GM19351 (cell line): ENCODE measurements around the gene PHF5A.
"Not testable (repeated sequence)": the region's sequence is repeated elsewhere in the genome, so short reads cannot be mapped to it uniquely, and the experiment has no call there.

Experiments
- ATAC-seq: cut with Tn5 transposase; IDR thresholded peaks from one replicate; pipeline ENCODE4 v1.9.1; 2021; ENCODE audit warnings: mild to moderate bottlenecking, moderate library complexity; ENCODE audit not compliant: unreplicated experiment

PHF5A gene

GRCh38 chr22:41488596-41489385 lies 20.3 kb upstream of the PHF5A start:
- no peak for ATAC-seq

DNA sequence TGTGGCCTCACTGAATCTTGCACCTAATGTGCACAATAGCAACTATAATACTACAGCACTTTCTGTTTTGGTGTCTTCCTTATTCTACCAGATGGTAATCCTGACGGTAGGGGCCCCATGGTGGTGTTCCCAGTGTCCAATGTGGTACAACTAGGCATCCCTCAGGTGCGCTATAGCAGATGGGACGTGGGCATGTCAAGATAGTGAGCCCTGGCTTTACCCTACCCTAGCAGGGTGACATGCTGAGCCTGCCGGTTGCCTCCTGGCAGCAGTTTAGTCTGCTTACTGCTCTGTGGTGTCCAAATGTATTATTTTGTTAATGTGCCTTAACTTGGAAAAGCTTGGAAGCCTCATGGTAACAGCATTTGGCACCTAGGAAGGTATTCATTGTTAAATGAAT lies 19.6 kb upstream of the PHF5A start:
- ATAC-seq, result no peak

GRCh38 chr22:41487037-41487935 lies 18.8 kb upstream of the PHF5A start:
- no peak for ATAC-seq

DNA sequence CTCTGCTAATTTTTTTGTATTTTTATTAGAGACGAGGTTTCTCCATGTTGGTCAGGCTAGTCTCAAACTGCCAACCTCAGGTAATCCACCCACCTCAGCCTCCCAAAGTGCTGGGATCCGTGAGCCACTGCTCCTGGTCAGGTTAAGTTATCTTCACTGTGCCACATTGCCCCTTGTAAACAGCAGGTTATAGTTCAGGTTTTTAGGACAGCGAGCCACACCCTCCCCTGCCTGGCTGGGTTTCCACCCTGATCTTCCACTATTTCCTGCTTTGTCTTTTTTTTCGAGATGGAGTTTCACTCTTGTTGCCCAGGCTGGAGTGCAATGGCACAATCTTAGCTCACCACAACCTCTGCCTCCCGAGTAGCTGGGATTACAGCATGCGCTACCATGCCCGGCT lies 16.5 kb upstream of the PHF5A start:
- no peak for ATAC-seq

DNA sequence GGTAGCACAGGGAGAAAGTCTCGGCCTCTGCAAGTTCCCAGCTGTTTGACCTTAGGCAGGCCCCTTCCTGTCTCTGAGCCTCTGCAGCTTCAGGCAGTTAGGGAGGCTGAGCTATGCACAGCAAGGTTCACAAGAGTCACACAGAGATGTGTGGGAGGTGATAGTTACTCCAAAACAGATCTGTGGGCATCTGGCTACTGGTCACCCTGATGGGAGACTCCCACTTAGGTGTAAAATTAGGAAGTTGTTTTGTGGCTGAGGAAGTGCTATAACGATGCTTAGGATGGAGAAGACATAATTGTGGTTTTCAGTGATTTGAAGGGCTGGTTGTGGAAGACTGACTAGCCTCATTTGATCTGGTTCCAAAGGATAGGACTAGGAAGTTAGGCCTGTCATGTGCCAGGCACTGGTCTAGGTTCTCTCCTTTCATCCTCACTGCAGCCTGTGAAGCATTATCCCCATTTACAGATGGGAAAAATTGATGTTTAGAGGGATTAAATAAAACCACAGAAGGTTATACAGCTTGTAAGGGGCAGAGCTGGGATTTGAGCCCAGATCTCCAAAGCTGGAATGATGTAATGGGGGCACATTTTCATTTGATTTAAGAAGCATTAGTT lies 13.9 kb upstream of the PHF5A start:
- no peak for ATAC-seq

DNA sequence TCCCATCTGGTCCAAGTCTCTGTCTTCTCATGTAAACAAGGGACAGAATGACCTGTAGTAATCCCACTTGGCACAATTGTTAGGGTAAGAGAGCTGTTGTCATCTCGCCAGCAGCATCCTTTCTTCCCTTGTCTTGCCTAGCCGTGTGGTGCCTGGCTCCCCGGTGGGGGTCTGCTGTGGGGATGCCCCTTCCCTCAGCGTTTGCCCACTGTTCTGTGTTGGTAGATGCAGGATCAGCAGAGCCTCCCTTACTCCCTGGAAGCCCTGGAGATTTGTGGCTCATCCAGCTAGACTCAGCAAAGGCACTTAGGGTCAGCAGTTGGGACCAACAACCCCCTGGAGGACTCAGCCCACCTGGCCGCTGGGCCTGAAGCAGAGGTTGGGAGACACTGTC lies 13.4 kb upstream of the PHF5A start:
- no peak for ATAC-seq

- no peak for ATAC-seq
These were observed 12.8 kb upstream of the PHF5A start for GRCh38 chr22:41481131-41481830.

DNA sequence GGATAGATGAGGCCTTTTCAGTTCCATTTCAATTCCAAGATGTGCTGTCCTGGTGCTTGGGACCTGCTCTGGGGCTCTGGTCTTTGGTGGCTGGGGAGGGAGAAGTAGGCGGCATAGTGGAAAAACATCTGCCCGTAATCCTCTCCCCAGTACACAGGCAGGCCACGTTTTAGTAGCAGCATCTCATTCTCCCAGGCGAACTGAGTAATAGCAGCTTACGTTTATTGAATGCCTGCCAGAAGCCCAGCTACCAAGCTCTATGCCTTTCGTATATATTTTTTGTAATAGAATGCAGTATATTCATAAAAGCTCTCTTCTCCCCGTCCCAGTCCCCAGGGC lies 11.9 kb upstream of the PHF5A start:
- ATAC-seq, result no peak

- ATAC-seq, result no peak
These were observed 11.3 kb upstream of the PHF5A start for GRCh38 chr22:41479671-41480396.

GRCh38 chr22:41478891-41479521 lies 10.5 kb upstream of the PHF5A start:
- ATAC-seq, result no peak

GRCh38 chr22:41478473-41478872 lies 10.0 kb upstream of the PHF5A start:
- ATAC-seq, result no peak

- ATAC-seq, result no peak
These were observed 6.5 kb upstream of the PHF5A start for GRCh38 chr22:41474872-41475451.

DNA sequence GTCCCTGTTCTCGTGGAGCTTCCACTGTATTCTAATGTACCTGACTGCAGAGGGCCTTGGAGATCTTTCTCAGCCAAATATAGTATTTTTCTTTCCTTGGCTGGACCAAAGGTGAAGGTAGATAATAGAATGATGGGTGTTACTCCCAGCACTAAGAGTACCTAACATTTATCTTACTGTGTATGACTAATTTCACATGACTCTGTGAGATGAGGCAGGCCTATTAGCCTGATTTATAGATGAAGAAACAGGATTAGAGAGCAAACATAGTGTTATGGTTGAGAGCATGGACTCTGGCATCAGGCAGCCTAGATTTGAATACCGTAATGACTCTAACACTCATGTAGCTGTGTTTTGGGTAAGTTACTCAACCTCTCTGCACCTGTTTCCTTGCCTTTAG lies 3.1 kb upstream of the PHF5A start:
- ATAC-seq, result no peak

DNA sequence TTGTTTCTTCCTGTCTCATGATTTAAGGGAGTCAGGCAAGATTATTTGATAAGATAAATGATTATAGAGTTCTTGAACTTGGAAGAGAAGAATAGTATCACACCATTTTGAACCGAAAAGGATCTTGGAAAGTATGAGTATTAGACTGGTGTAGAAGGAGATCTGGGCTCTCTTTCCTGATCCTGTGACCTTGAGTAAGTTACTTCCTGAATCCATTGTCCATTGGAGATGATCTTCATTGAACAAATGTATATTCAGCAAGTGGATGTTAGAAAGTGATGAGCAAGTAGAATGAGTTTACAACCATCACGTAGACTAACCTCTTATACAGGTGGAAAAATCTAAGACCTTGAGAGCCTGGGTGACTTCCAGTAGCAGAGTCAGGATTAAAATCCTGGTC lies 2.4 kb upstream of the PHF5A start:
- ATAC-seq, result no peak

DNA sequence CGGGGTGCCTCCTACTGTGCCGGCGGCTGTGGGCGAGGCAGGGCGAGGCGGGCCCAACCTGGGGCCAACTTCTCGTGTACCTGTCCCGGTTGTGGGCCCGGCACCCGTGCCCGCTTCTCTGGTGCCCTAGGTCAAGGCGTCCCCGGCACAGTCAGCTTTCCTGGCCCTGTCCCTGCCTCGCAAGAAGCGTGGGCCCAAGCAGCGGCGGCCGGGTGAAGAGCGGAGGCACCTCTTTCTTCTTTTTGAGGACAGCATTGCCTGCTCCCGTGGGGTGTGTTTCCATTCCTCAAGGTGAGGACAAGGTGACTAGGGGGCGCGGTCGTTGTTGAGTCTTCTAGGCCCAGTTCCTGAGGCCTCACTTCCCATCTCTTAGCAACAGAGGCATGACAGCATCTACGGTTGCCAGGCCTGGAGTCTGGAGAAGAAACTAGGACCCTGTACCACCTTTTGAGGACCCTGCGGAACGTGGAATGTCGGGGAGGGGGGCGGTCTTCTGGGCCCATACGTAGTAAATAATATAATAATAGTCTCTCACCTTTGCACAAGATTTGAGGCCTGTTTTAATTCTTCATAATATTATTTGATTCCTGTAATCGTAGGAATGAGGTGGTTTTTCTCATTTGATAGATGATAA lies 843 bp upstream of the PHF5A start:
- no peak for ATAC-seq

DNA sequence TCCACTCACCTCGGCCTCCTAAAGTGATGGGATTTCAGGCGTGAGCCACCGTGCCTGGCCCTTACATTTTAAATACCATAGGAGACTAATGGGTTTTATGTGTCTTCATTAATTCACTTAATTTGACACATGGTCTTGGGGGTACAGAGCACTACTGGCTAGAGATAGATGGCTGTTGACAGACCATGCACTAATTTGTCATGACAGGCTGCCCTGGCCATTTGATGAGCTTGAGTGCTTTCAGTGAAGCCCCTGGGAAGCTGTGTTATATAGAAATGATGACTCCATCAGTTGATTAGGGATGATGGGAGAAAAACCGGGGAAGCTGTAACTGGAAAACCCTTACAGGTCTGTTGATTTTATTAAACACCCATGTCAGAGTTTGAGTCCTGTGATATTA lies 6.6 kb downstream of the PHF5A start:
- no peak for ATAC-seq

GRCh38 chr22:41460071-41460470 lies 8.4 kb downstream of the PHF5A start:
- ATAC-seq, result not testable (repeated sequence)

GRCh38 chr22:41459431-41459830 lies 9.1 kb downstream of the PHF5A start:
- ATAC-seq, result no peak

DNA sequence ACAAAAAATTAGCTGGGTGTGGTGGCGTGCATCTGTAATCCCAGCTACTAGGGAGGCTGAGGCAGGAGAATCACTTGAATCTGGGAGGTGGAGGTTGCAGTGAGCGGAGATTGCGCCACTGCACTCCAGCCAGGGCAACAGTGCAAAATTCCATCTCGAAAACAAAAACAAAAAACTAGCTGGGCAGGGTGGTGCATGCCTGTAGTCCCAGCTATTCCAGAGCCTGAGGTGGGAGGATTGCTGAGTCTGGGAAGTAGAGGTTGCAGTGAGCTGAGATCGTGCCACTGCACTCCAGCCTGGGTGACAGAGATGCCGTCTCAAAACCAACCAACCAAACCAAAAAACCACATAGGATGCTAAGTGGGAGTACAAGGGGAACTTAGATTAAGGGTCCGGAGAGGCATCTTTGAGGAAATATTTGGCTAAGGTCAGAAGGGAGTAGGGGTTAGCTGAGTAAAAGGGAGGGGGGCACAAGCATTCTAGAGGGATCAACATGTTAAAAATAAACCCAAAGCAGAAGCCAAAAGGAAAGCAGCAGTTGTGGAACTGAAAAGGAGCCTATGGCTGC lies 10.2 kb downstream of the PHF5A start:
- no peak for ATAC-seq
